HG03135 (cell line): ENCODE measurements around the gene PRSS21.

Source experiments
- ATAC-seq: cut with Tn5 transposase; IDR thresholded peaks from one replicate; pipeline ENCODE4 v1.9.1; 2021; ENCODE audit warnings: mild to moderate bottlenecking, moderate library complexity; ENCODE audit not compliant: unreplicated experiment

The PRSS21 gene

DNA sequence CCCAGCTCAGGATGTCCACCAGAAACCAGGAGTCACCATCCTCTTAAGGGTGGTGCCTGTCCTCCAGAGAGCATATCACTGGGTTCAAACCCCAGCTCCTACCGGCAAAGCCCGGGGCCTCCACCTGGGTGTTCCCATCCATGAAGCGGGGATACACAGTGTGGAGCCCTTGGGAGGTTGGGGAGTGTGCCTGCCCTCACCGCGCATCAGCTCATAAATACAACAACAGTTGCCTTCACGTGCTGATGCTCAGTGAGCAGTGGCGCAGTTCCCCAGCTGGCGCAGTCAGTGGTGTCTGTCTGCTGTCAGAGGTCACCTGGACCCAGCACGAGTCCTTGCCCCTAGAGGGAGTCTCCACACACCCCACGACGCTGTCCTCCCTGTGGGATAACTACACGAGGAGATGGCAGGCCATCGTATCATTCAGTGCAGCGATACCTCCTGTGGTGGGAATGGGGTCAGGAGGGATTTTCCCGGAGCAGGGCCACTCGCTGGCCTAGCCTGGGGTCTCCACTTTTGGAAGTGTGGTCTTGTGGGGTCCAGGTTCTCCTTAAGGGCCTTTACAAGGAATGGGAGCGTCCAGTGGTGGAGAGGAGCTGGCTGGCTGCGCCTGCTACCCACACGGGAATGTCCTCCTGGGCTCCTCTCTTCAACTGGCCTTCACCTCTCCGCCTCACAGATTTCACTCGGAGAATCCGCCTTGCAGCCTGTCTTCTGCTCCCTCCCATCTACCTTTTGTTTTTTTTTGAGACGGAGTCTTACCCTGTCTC is 37.7 kb upstream of the PRSS21 start:
- ATAC-seq: no peak

- no peak for ATAC-seq
Observed at GRCh38 chr16:2779978-2780898, 36.8 kb upstream of the PRSS21 start.

DNA sequence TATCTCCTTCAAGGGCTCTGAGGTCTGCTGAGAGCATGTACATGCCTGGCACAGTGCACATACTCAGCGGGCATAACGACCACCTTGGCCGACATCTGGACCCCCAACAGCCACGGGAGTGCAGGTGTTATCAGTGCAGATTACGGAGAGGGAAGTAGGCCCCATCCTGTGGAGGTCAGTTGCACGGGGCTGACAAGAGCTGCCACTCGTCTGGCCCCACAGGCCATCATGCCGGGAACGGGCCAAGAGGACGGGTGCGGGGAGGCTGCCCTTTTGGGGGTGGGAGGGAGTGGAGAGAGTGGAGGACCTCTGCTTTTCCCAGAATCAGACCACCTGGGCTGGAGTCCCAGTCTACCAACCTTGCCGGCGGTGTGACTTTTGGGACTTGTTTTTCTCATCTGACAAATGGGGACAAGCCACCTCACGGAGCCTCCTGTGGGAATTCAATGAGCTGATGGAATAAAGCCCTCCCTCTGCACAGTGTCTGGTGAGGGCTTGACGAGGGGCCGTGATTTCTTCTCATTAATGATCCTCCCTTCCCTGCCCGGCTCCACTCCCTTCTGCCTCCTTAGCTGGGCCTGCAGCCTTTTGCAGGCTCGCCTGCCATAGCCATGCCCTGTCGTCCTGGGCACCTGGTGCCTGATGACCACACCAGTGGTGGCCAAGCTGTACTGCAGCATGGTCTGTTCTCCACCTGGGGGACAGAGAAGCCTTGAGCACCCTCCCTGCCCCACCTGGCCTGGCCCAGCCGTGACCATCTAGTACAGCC is 34.3 kb upstream of the PRSS21 start:
- ATAC-seq: no peak

- ATAC-seq: no peak
Observed at GRCh38 chr16:2783581-2784357, 33.3 kb upstream of the PRSS21 start.

GRCh38 chr16:2784358-2785100 is 32.5 kb upstream of the PRSS21 start:
- no peak for ATAC-seq

DNA sequence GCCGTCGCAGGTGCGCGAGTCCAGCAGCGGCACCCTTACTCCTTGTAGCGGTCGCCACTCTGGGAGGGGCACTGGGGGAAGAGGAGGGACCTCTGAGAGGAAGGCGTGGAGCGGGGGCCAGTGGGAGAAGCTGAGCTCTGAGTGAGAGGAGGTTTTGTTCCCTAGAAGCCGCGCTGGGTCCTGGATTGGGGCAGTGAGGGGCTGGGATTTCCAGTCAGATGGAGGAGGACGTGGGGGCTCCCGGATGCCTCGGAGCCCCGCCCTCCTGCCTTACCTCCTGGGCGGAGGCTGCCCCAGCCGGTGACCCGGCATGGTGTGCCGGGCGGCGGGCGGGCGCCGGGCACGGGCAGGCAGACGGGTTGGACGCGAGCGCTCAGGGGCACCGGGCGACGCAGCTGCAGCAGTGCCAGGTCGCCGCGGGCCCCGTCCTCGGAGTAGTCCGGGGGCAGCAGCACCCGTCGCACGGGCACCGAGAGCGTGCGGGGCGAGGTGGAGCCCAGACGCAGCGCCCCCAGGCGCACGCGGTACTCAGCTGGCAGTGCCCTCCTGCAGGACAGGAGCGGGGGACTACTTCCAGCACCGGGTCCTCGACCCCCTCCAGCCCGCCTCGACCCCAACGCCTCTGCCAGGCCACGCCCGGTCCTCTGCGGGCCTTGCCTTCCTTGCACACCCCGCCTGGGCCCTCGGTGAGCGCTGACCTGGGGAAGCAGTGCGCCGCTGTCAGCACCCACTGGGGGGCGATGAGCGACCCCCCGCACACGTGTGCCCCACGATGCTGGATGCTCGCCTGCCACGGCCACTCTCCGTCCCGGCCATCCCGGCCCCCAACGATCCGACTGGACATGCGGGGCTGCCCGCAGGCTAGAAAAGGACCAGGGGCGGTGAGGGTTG is 31.7 kb upstream of the PRSS21 start:
- ATAC-seq: no peak

- ATAC-seq: no peak
Observed at GRCh38 chr16:2786061-2786825, 30.8 kb upstream of the PRSS21 start.

DNA sequence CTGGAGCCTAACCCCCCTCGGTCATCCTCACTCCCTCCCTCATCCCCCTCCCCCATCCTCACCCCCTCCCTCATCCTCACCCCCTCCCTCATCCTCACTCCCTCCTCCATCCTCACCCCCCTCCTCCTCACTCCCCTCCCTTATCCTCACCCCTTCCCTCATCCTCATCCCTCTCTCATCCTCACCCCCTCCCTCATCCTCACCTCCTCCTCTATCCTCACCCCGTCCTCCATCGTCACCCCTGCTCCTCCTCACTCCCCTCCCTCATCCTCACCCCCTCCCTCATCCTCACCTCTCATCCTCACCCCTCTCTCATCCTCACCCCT is 30.2 kb upstream of the PRSS21 start:
- ATAC-seq: no peak

- no peak for ATAC-seq
Observed at GRCh38 chr16:2787406-2787805, 29.6 kb upstream of the PRSS21 start, which contains the start of gene PRSS33. TSS of gene PRSS33 (minus strand) at chr16:2787560. CDS start at chr16:2786547, 1,013 bp downstream.

DNA sequence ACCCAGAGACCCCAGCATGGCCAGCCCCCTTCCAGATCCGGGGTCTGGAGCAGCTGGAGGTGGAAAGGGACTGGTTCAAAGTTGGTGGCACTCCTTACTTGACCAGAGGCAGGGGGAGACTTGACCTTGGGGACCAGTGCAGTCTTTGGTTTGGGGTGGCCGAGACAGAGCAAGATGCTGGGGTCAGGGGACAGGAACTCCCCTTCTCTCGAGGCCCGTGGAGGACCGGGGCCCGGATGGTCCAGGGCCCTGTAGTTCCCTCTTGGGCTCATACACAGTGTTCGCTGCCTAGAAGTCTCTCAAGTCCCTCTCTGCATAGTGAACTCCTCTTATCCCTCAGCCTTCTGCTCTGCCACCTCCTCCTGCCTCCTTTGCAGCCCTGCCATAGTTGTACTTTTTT is 29.1 kb upstream of the PRSS21 start:
- ATAC-seq: no peak

DNA sequence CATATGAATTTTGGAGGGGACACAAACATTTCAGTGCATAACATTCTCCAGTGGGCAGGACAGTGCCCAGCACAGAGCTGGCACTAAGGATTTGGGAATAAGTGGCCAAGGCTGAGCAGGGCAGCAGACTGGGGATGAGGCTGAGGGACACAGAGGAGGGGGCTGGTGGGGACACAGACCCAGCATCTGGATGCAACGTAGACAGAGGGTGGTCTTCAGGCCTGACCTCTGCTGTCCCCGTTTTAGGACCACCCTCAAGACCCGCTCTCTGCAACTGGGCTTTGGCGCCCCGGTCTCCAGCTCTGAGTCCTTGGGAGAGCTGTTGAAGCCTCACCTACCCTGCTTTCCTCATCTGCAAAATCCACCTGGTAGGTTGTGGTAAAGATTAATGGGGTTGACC is 26.4 kb upstream of the PRSS21 start:
- no peak for ATAC-seq

DNA sequence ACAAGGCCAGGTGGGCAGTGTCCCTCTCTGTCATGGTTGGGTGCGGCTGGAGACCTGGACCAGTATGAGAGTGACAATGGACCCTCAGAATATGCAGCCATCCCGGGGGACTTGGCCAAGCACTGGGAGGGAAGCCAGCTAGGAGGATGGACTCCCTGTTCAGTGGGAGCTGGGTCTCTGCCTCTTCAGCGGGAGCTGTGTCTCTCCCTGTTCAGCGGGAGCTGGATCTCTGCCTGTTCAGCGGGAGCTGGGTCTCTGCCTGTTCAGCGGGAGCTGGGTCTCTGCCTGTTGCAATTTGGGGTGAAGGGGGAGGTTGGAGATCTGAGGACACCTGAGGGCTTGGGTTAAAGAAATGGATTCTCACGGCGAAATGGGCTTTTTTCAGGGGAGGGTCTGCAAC is 25.9 kb upstream of the PRSS21 start:
- ATAC-seq: no peak

- no peak for ATAC-seq
Observed at GRCh38 chr16:2792940-2793339, 24.1 kb upstream of the PRSS21 start.

- no peak for ATAC-seq
Observed at GRCh38 chr16:2795395-2796143, 21.5 kb upstream of the PRSS21 start.

DNA sequence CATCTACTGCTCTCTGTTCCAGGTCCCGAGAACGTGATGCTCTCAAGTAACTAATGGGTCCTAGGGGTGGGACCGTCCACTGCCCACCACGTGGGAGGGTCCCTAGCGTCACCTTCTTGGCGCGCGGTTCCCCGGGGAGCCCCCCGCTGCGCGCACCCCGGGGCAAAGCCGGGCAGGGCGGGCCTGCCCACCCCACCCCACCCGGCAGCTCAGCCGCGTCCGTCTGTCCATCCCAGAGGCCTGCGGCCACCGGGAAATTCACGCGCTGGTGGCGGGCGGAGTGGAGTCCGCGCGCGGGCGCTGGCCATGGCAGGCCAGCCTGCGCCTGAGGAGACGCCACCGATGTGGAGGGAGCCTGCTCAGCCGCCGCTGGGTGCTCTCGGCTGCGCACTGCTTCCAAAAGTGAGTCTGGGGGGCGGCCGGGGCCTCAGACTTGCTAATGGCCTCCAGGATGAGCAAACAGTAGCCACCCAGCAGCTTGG is 18.3 kb upstream of the PRSS21 start:
- ATAC-seq: no peak

- no peak for ATAC-seq
Observed at GRCh38 chr16:2799205-2799858, 17.7 kb upstream of the PRSS21 start.

- no peak for ATAC-seq
Observed at GRCh38 chr16:2799859-2800226, 17.2 kb upstream of the PRSS21 start.
